Stimulated activated naive B cell treated with anti-CD40 and anti-IgM and Interleukin-4, amounts not matched to agents 10 μg/mL and 1 μg/mL and 100 μg/mL, for 72 hours (primary cell): ENCODE measurements around the gene PABPN1L.

Experiments
- ATAC-seq, 2 donors: fragments of 150-1000 bp; cut with Tn5 transposase; replicated peaks; 2 replicates each; pipeline ENCODE4 v1.10.0; 2021; ENCODE audit warnings: moderate library complexity in 1 of 2
- DNase-seq: peaks from one replicate; pipeline ENCODE4 v3.0.0; 2021
- H3K27ac Mint-ChIP-seq: one replicate; pipeline ENCODE4 v1.8.0; 2022; ENCODE audit warnings: mild to moderate bottlenecking, mixed read lengths
- H3K27me3 Mint-ChIP-seq, 2 donors: one replicate each; pipeline ENCODE4 v1.8.0; 2022; ENCODE audit warnings: mixed read lengths in 2 of 2
- H3K36me3 Mint-ChIP-seq, 2 donors: one replicate each; pipeline ENCODE4 v1.8.0; 2022; ENCODE audit warnings: mixed read lengths in 2 of 2, mild to moderate bottlenecking in 1 of 2
- H3K4me1 Mint-ChIP-seq, 2 donors: one replicate each; pipeline ENCODE4 v1.8.0; 2022; ENCODE audit warnings: mixed read lengths in 2 of 2, mild to moderate bottlenecking in 1 of 2
- H3K4me3 Mint-ChIP-seq, 2 donors: one replicate each; pipeline ENCODE4 v1.8.0; 2022; ENCODE audit warnings: mild to moderate bottlenecking in 2 of 2, mixed read lengths in 2 of 2, moderate library complexity in 1 of 2
- H3K9me3 Mint-ChIP-seq, 2 donors: one replicate each; pipeline ENCODE4 v1.8.0; 2022; ENCODE audit warnings: mixed read lengths in 2 of 2, mild to moderate bottlenecking in 1 of 2

The PABPN1L gene

DNA sequence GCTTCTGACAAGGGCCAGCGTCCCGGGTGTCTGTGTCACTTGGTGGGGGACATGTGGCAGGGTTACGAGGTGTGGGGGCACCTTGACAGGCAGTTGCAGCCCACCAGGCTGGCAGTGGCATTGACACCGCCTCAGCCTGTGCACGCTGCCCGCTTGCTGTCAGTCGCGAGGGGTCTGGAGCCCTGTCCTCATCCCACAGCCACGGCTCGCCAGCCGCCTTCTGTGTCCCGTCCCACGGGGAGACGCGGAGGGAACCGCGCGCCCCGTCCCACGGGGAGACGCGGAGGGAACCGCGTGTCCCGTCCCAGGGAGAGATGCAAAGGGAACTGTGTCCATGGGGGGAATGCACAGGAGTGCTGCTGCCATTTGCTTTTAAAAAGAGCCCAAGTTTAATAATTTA, 3.5 kb downstream of the PABPN1L start:
- no peaks in the 10 kb centered on the region for H3K9me3 Mint-ChIP-seq
- DNase-seq = no peak
- H3K4me3 Mint-ChIP-seq = no peak overlapping the region
- no peaks in the 10 kb centered on the region for H3K27me3 Mint-ChIP-seq
- no peak for ATAC-seq
- H3K4me1 Mint-ChIP-seq = peaks cover 7 to 15% of the 10 kb centered on the region in 2 donors
- H3K27ac Mint-ChIP-seq = no peak overlapping the region
- peaks cover 4 to 15% of the 10 kb centered on the region in 2 donors for H3K36me3 Mint-ChIP-seq

DNA sequence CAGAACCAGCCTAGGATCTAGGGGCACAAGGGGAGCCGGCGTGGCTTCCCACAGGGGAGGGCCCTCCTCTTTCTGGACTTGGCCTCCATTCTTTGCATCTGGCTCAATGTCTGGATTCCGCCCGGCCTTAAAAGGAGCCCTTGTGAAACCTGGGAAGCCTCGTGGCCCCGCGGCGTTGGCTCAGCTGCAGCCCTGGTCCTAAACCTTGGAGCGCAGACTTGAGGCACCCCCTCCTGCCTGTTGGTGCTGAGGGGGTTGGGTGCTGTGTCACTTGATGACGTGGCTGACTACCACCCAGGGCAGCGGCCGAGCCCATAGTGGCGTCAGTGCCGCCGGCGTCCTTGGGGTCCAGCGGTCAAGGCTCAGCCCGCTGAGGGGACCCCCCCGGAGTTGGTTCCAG, 5.1 kb downstream of the PABPN1L start:
- Mint-ChIP-seq H3K27me3 (no peaks in the 10 kb centered on the region), H3K36me3 (peaks cover 7 to 20% of the 10 kb centered on the region in 2 donors), H3K9me3 (no peaks in the 10 kb centered on the region), H3K4me1 (peaks cover 9 to 14% of the 10 kb centered on the region in 2 donors), H3K27ac (no peak overlapping the region), H3K4me3 (no peak overlapping the region)
- DNase-seq (no peak), ATAC-seq (no peak)

DNA sequence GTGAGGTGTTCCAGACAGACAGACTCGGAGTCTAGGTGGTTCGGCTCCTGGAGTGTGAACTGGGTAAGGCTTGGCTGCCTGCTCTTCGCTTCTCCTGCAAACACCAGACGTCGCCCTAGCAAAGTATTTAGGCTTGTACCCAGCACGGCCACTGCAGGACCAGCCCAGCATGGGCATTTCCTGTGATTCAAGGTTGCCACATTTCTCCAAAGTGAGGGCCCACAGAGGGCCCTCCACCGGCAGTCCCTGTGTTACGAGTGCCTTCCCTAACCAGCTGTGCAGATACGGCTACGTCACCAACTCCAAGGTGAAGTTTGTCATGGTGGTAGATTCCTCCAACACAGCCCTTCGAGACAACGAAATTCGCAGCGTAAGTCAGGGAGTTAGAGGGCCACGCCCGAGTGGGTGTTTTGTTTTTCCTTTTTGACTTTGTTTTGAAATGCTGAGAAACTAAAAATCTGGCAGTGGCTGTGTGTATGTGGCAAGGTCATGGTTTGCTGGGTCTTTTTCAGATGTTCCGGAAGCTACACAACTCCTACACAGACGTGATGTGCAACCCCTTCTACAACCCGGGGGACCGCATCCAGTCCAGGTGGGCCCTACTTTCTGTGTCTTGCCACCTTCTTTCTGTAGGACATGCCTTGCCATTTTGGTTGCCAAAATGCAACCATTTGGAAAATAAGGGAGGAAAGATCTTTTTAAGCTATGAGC, 6.9 kb downstream of the PABPN1L start:
- Mint-ChIP-seq H3K27me3 (no peaks in the 10 kb centered on the region), H3K9me3 (no peaks in the 10 kb centered on the region), H3K4me3 (no peak overlapping the region), H3K27ac (no peak overlapping the region), H3K36me3 (peaks cover 9 to 20% of the 10 kb centered on the region in 2 donors), H3K4me1 (peaks cover 24 to 32% of the 10 kb centered on the region in 2 donors)
- no peak for ATAC-seq
- no peak for DNase-seq

DNA sequence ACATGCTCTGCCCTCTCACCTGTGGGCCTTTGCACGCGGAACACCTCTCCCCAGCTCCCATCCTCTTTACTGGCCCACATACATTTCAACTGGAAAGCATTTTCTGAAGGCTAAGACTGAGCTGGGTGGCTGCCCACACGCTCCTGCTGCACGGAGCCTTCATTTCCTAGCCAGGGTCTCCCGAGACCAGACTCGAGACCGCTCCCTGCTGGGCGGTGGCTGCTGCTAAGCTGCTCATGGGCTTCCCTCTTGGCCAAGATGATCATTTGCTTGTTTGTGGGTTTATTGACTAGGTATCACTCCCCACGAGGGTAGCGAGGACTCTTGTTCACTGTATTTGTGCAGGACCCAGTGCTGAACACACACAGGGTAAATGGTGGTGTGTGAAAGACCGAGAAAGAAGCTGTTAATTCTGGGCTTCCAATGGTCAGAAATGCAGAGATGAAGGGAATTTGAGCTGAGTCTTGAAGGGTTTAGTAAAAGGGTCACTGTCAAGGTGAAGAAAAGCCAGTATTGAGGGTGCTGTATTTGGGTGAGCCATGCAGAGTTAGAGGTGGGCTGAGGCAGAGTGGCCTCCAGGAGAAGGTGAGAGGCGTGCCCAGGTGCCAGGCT, 8.6 kb downstream of the PABPN1L start:
- DNase-seq (peak; percentile 60), ATAC-seq (peak; percentile 67 to 72)
- no peaks in the 10 kb centered on the region for H3K9me3 Mint-ChIP-seq
- H3K27ac Mint-ChIP-seq = peak overlapping the region; percentile 89
- H3K4me3 Mint-ChIP-seq = peak overlapping the region; percentile 91 to 93
- H3K27me3 Mint-ChIP-seq = no peaks in the 10 kb centered on the region
- peaks cover 9 to 20% of the 10 kb centered on the region in 2 donors for H3K36me3 Mint-ChIP-seq
- H3K4me1 Mint-ChIP-seq = peaks cover 27 to 39% of the 10 kb centered on the region in 2 donors

DNA sequence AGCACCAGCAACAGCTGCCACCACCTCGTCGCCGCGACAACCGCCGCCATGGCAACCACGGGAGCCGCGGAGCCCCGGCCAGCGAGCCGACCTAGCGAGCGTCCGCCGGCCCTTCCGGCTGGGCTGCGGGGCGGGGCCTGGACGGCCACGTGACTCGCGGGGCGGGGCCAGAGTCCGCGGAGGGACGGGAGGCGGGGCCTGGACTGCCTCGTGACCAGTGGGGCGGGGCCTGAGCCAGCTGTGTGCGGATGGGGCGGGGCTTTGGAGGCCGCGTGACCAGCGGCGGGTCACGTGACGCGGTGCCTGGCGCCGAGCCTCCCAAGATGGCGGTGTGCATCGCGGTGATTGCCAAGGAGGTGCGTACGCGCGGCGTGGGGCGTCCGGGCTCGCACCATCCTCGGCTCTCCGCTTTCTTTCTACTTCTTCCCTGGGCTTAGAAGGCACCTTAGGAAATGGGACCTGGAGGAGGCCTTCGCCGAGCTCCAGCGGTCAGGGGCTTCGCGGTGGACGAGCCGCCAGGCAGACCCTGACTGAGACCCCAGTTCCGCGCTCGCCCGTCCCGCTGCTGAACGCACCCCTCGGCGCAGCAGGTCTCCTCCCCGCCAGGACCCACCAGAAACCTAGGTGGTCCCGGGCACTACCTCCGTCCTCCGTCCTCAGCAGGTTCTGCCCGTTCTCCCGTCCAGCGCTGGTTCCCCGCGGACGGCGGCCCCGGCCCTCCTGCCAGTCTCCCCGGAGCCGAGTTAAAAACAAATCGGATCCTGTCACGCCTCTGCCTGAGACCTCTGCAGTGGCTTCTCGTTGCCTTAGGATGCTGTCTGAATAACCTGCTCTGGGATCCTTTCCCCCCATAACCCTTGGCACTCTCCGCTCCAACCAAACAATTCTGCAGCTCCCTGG, 9.4 kb downstream of the PABPN1L start, which contains the start of the genes GALNS and TRAPPC2L:
Gene GALNS (minus strand): TSS at position 120 of the 900 bp plus-strand sequence. CDS start 70 bp downstream, at position 50.
Gene TRAPPC2L (plus strand): TSS at position 300 of the 900 bp plus-strand sequence. CDS start 24 bp downstream, at position 324.
- peaks cover 10 to 26% of the 10 kb centered on the region in 2 donors for H3K36me3 Mint-ChIP-seq
- DNase-seq = peak; percentile 96
- ATAC-seq = peak; percentile 78 to 84
- no peaks in the 10 kb centered on the region for H3K27me3 Mint-ChIP-seq
- no peaks in the 10 kb centered on the region for H3K9me3 Mint-ChIP-seq
- peak within 1 kb of the TSS; percentile 89 for H3K27ac Mint-ChIP-seq
- H3K4me3 Mint-ChIP-seq = peak within 1 kb of the TSS; percentile 91 to 93
- peaks cover 28 to 43% of the 10 kb centered on the region in 2 donors for H3K4me1 Mint-ChIP-seq

DNA sequence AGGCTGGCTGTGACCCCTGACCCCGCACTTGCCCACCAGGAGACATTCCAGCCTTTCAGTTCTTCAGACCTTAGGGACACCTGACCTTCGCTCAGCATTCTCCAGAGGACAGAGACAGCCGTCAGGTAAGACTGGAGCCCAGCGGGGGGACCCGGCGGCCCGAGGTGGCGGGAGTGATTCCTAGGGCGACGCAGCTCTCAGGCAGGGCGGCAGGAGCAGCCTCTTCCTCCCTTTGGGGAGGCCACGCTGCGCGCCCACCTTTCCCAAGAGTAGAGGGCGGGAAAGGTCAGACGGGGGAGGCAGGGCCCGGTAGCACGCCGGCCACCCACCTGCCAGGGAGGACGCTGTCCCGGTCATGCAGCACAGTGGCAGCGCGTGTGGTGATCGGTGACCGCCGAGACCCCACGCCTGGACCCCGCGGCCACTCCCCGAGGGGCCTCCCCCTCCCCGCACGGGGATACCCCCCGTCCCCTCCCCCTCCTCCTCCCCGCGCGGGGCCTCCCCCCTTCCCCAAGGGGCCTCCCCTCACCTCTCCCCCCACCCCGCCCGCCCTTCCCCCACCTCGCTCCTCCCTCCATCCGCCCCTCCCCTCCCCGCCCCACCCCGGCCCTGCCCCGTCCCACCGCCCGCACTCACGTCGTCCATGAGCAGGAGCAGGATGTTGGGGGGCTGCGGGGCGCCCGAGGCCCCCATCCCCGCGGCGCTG, 10.2 kb downstream of the PABPN1L start:
- peak; percentile 17 for DNase-seq

DNA sequence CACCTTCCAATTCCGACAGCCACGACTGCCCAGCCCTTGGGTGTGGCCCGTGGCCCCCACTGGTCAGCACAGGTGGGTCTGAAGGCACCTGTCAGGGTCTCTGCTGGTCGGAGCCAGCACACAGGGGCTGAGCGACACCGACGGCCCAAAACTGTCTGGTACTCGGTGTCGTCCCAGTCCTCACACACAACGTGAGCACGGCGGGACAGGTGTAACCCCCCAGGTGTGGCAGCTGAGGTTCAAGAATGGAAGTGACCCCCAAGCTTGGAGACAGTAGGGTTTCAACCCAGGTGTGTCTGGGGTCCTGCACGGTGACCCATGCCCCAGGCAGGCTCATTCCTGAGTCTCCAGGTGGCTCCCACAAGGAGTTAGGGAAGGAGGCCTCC, 10.7 kb downstream of the PABPN1L start:
- DNase-seq = no peak
- Mint-ChIP-seq H3K4me1 (peaks cover 29 to 54% of the 10 kb centered on the region in 2 donors), H3K36me3 (peaks cover 14 to 28% of the 10 kb centered on the region in 2 donors), H3K9me3 (no peaks in the 10 kb centered on the region), H3K27me3 (no peaks in the 10 kb centered on the region), H3K27ac (peak overlapping the region; percentile 65), H3K4me3 (peak overlapping the region; percentile 79 to 86)
- no peak for ATAC-seq

More for the DNA sequence above, 10.2 kb downstream of the PABPN1L start:
- ATAC-seq = peak; percentile 35 to 53
- Mint-ChIP-seq H3K4me1 (peaks cover 29 to 51% of the 10 kb centered on the region in 2 donors), H3K36me3 (peaks cover 12 to 32% of the 10 kb centered on the region in 2 donors), H3K27me3 (no peaks in the 10 kb centered on the region), H3K9me3 (no peaks in the 10 kb centered on the region), H3K27ac (peak overlapping the region; percentile 89), H3K4me3 (peak overlapping the region; percentile 91 to 93)

DNA sequence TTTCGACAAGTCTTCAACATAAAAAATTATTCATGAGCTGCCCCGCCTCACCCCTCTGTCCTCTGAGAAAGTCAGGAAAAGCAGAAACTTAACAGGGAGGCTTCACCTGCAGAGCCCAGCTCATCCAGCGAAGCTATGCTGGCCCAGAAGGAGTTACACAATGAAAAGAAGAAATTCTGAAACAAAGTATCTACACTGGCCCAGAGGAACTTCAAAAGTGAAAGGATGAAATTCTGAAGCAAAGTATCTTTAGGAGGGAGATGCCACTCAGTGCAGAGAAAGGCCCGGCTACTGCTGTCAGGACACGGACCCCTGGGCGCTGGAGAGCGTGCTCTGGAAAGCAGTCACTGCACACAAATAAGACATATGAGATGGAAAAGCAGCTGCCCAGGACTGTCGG, 11.3 kb downstream of the PABPN1L start:
- H3K9me3 Mint-ChIP-seq = no peaks in the 10 kb centered on the region
- H3K27me3 Mint-ChIP-seq = no peaks in the 10 kb centered on the region
- ATAC-seq = no peak
- peaks cover 29 to 54% of the 10 kb centered on the region in 2 donors for H3K4me1 Mint-ChIP-seq
- peaks cover 14 to 27% of the 10 kb centered on the region in 2 donors for H3K36me3 Mint-ChIP-seq
- H3K27ac Mint-ChIP-seq = peak overlapping the region; percentile 85
- H3K4me3 Mint-ChIP-seq = peak overlapping the region; percentile 69 to 77
- no peak for DNase-seq

DNA sequence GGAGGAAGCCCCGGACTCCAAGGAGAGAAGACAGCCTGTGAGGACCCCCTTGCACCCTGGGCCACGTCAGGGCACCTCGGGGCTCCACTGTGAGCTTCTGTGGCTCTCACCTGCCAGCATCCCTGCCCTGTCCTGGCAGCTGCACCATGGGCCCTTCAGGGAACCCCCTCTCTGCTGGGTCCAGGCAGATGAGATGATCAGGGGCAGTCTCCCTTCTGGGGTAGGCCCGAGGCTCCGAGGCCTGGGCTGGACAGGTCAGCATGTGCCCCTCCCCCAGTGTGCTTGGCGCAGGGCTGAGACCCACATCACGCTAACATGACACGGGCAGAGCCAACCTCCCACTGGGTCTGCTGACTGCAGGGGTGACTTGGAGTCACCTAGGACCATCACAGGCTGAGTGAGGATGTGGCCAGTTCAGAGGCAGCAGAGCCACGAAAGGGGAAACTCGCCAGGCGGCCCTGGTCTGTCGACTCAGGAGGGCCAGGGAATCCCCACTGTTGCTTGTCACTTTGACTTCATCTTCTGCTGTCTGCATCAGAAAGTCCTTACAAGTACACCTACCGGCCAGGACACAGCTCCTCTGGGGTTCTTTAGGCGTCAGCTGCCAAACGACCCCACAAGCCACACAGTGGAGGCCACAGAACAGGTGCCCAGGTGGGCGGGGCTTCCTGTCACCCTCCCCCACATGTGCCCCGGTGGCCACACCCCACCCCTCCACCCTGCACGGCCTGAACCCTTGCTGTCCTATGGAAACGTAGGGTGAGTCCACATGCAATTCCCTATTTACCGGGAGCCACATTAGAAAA, 12.0 kb downstream of the PABPN1L start:
- peak; percentile 52 to 66 for ATAC-seq
- peak overlapping the region; percentile 62 to 69 for H3K4me3 Mint-ChIP-seq
- H3K9me3 Mint-ChIP-seq = no peaks in the 10 kb centered on the region
- H3K4me1 Mint-ChIP-seq = peaks cover 29 to 54% of the 10 kb centered on the region in 2 donors
- peaks cover 14 to 29% of the 10 kb centered on the region in 2 donors for H3K36me3 Mint-ChIP-seq
- H3K27me3 Mint-ChIP-seq = no peaks in the 10 kb centered on the region
- DNase-seq = peak; percentile 63
- H3K27ac Mint-ChIP-seq = peak overlapping the region; percentile 88

DNA sequence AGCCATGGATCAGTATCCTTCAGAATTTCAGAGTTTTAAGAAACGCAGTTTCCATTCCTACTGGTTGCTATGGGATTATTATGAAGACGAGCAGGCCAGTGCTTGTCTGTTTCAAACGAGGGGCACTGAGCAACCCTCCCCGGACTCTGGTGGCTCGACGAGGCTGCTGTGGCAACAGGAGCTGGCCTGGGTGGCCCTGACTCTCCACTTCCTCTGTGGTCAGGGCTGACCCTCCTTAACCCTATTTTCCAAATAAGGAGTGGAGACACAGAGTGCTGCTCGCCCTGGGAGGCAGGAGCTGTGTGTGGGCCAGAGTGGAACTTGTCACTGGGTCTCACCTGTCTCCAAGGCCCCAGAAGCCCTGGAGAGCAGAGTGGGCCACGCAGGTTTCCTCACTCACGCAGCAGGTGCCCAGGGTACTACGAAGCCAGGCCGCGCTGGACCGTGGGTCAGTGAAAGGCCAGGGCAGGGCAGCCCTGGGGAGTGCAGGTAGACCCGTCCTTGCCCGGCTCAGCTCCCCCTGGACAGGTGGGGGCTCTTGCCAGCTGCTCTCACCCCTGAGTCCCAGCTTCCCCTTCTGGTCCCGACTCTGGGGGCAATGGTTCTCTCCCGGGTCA, 13.0 kb downstream of the PABPN1L start:
- Mint-ChIP-seq H3K4me1 (peaks cover 28 to 51% of the 10 kb centered on the region in 2 donors), H3K27ac (no peak overlapping the region), H3K4me3 (no peak overlapping the region), H3K9me3 (no peaks in the 10 kb centered on the region), H3K27me3 (no peaks in the 10 kb centered on the region), H3K36me3 (peaks cover 12 to 25% of the 10 kb centered on the region in 2 donors)
- ATAC-seq (no peak), DNase-seq (no peak)

DNA sequence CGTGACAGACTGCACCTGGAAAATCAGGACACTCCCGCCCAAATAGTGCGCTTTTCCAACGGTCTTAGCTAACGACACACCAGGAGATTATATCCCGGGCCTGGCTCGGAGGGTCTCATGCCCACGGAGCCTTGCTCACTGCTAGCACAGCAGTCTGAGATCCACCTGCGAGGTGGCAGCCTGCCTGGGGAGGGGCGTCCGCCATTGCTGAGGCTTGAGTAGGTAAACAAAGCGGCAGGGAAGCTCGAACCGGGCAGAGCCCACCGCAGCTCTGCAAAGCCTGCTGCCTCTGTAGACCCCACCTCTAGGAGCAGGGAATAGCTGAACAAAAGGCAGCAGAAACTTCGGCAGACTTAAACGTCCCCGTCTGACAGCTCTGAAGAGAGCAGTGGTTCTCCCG, 14.8 kb downstream of the PABPN1L start:
- Mint-ChIP-seq H3K4me1 (peaks cover 20 to 40% of the 10 kb centered on the region in 2 donors), H3K27me3 (no peaks in the 10 kb centered on the region), H3K36me3 (peaks cover 14 to 25% of the 10 kb centered on the region in 2 donors), H3K4me3 (no peak overlapping the region), H3K9me3 (no peaks in the 10 kb centered on the region), H3K27ac (no peak overlapping the region)
- DNase-seq (no peak), ATAC-seq (no peak)

DNA sequence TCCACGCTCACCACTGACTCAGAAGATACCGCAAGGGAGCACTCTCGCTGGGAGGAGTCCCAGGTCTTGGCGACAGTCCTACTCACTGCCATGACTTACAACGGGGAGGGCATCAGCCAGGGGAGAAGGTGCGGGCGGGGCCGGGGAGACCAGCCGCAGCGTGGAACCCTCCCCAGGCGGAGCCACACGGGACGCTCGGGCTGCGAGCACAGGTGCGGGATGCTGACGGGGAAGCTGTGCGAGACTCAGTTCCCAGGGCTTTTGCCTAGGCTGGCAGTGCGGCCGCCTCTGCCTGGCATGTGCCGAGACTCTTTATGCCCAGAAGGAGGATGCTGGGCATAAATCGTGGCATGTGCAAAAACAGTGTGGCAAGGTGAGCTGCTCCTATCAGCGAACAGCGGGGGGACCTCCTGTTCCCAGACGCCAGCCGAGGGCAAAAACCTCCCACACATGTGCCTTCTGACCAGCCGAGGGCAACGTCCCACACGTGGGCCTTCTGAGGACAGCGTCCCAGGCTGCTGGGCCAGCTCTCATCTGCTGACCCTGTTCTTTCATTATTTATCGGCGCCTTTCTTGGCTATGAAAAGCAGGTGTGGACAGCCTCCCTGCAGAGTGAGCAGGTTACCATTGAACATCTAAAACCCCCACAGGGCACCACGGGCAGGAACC, 15.8 kb downstream of the PABPN1L start:
- ATAC-seq = no peak
- DNase-seq = no peak
- H3K27ac Mint-ChIP-seq = no peak overlapping the region
- no peaks in the 10 kb centered on the region for H3K9me3 Mint-ChIP-seq
- H3K4me3 Mint-ChIP-seq = no peak overlapping the region
- no peaks in the 10 kb centered on the region for H3K27me3 Mint-ChIP-seq
- peaks cover 15 to 34% of the 10 kb centered on the region in 2 donors for H3K4me1 Mint-ChIP-seq
- H3K36me3 Mint-ChIP-seq = peaks cover 16 to 25% of the 10 kb centered on the region in 2 donors
